SK-N-SH (cell line): ENCODE measurements around the gene AUTS2. TPM values are rescaled to one million over a fixed set of nuclear protein-coding genes. Genes with fewer than 3 reads are reported as not detected.

Experiments
- CTCF ChIA-PET: fragments of 300-600, 350-600 bp; formaldehyde crosslinking; extraction: SDS; loops from one replicate; lab custom pipeline; 2021; lab: Yijun Ruan, JAX
- POLR2A ChIA-PET: fragments of 350-600 bp; sonication (Branson Sonifier 250); formaldehyde crosslinking; extraction: SDS; loops from one replicate; lab custom pipeline; 2020; ENCODE audit warnings: antibody characterized with exemption, inconsistent platforms; lab: Yijun Ruan, JAX
- DNase-seq: peaks from one replicate; pipeline ENCODE4 v3.0.0; 2012
- H2AFZ ChIP-seq: fragments of 200-600 bp; sonication (generic); 2 replicates; pipeline ENCODE4 v1.8.1; 2016; ENCODE audit warnings: antibody characterized with exemption, mild to moderate bottlenecking, low read depth
- H3F3A ChIP-seq: fragments of 200-600 bp; sonication (generic); replicated peaks from 2 replicates; pipeline ENCODE3; 2016; ENCODE audit warnings: antibody characterized with exemption, mild to moderate bottlenecking; ENCODE audit not compliant: insufficient read depth
- H3K27ac ChIP-seq, 2 experiments: fragments of 200-500 bp in 1 of 2; fragments of 200-600 bp in 1 of 2; sonication (Bioruptor generic) in 1 of 2; sonication (generic), shearing (Covaris generic) in 1 of 2; 2 replicates each; pipeline versions ENCODE4 v1.5.1 to v1.6.1; 2014 to 2016; ENCODE audit warnings: low read depth in 2 of 2, inconsistent platforms in 1 of 2, low read length in 1 of 2, mild to moderate bottlenecking in 1 of 2, mixed read lengths in 1 of 2
- H3K27me3 ChIP-seq: fragments of 200-600 bp; sonication (generic), shearing (Covaris generic); 2 replicates; pipeline ENCODE4 v1.6.1; 2016; ENCODE audit warnings: mixed run types; ENCODE audit not compliant: insufficient read depth
- H3K36me3 ChIP-seq, 2 experiments: fragments of 200-500 bp in 1 of 2; fragments of 200-600 bp in 1 of 2; sonication (Bioruptor generic) in 1 of 2; sonication (generic) in 1 of 2; replicated peaks in 1 of 2; 2 replicates each; pipeline versions ENCODE3 to v1.5.1; 2014 to 2016; ENCODE audit warnings: low read length in 1 of 2, mild to moderate bottlenecking in 1 of 2; ENCODE audit not compliant: insufficient read depth in 2 of 2, control insufficient read depth in 1 of 2
- H3K4me1 ChIP-seq, 2 experiments: fragments of 200-500 bp in 1 of 2; fragments of 200-600 bp in 1 of 2; sonication (Bioruptor generic) in 1 of 2; sonication (generic), shearing (Covaris generic) in 1 of 2; 2 replicates each; pipeline versions ENCODE4 v1.5.1 to v1.6.1; 2014 to 2016; ENCODE audit warnings: low read depth in 1 of 2, low read length in 1 of 2, mixed run types in 1 of 2; ENCODE audit not compliant: insufficient read depth in 2 of 2, control insufficient read depth in 1 of 2
- H3K4me2 ChIP-seq: fragments of 200-600 bp; sonication (generic), shearing (Covaris generic); 2 replicates; pipeline ENCODE4 v1.6.1; 2017; ENCODE audit warnings: mixed run types
- H3K4me3 ChIP-seq, 2 experiments: fragments of 200-500 bp in 1 of 2; fragments of 200-600 bp in 1 of 2; sonication (Bioruptor generic) in 1 of 2; sonication (generic), shearing (Covaris generic) in 1 of 2; 2 replicates each; pipeline versions ENCODE4 v1.5.1 to v1.8.1; 2014 to 2016; ENCODE audit warnings: low read depth in 2 of 2, inconsistent platforms in 1 of 2, low read length in 1 of 2, mild to moderate bottlenecking in 1 of 2, mixed read lengths in 1 of 2, moderate library complexity in 1 of 2
- H3K79me2 ChIP-seq: fragments of 200-600 bp; sonication (generic); 2 replicates; pipeline ENCODE4 v1.8.1; 2017; ENCODE audit warnings: mild to moderate bottlenecking; ENCODE audit not compliant: insufficient read depth
- H3K9ac ChIP-seq: fragments of 200-600 bp; sonication (generic); 2 replicates; pipeline ENCODE4 v1.6.1; 2017; ENCODE audit warnings: mixed run types
- H3K9me2 ChIP-seq: fragments of 200-600 bp; sonication (generic); 2 replicates; pipeline ENCODE4 v1.6.1; 2017; ENCODE audit warnings: mixed run types
- H3K9me3 ChIP-seq: fragments of 200-600 bp; sonication (generic); 2 replicates; pipeline ENCODE4 v1.6.1; 2017; ENCODE audit warnings: mixed run types, mild to moderate bottlenecking, moderate library complexity
- H4K20me1 ChIP-seq: fragments of 200-600 bp; sonication (generic); 2 replicates; pipeline ENCODE4 v1.6.1; 2017; ENCODE audit warnings: mild to moderate bottlenecking, mixed run types; ENCODE audit not compliant: insufficient read depth
- CHD2 ChIP-seq: fragments of 150-350 bp; IDR thresholded peaks from 2 replicates; pipeline ENCODE4 v1.6.1; 2018; ENCODE audit warnings: low read length; ENCODE audit not compliant: partially characterized antibody
- CTCF ChIP-seq: fragments of 200-600 bp; sonication (generic); IDR thresholded peaks from 2 replicates; pipeline ENCODE4 v1.6.1; 2017; ENCODE audit warnings: antibody characterized with exemption, mild to moderate bottlenecking, moderate library complexity
- ELF1 ChIP-seq: IDR thresholded peaks from 2 replicates; pipeline ENCODE4 v1.4.0; 2012
- EZH2phosphoT487 ChIP-seq: fragments of 200-600 bp; sonication (generic); IDR thresholded peaks from 2 replicates; pipeline ENCODE4 v1.6.1; 2017; ENCODE audit warnings: low read depth, mixed run types, mild to moderate bottlenecking, antibody characterized with exemption, moderate library complexity, borderline replicate concordance
- FOSL2 ChIP-seq: IDR thresholded peaks from 2 replicates; pipeline ENCODE4 v1.4.0; 2012; ENCODE audit warnings: low read depth, mild to moderate bottlenecking, moderate library complexity, borderline replicate concordance
- FOXJ3 ChIP-seq: sonication (generic); formaldehyde crosslinking; IDR thresholded peaks from 2 replicates; pipeline ENCODE4 v1.5.1; 2020; ENCODE audit warnings: mild to moderate bottlenecking, missing genetic modification reagents
- FOXM1 ChIP-seq: IDR thresholded peaks from 2 replicates; pipeline ENCODE4 v1.4.0; 2012; ENCODE audit warnings: low read depth, mild to moderate bottlenecking
- MEF2A ChIP-seq: IDR thresholded peaks from 2 replicates; pipeline ENCODE4 v1.4.0; 2012; ENCODE audit warnings: low read depth, borderline replicate concordance
- POLR2AphosphoS5 ChIP-seq: IDR thresholded peaks from 2 replicates; pipeline ENCODE4 v1.6.1; 2012; ENCODE audit warnings: low read depth, low read length
- RAD21 ChIP-seq: IDR thresholded peaks from 2 replicates; pipeline ENCODE4 v1.6.1; 2012; ENCODE audit warnings: mild to moderate bottlenecking, low read length
- RFX5 ChIP-seq: IDR thresholded peaks from 2 replicates; pipeline ENCODE4 v1.6.1; 2012; ENCODE audit warnings: mild to moderate bottlenecking, improper control_type of control experiment, low read length
- TAF1 ChIP-seq: IDR thresholded peaks from 2 replicates; pipeline ENCODE4 v1.6.1; 2012; ENCODE audit warnings: low read depth, mild to moderate bottlenecking, low read length, moderate library complexity, borderline replicate concordance
- WGBS: methylation state at CpG from one replicate; pipeline ENCODE4 v1.1.6; 2017; ENCODE audit warnings: low lambda C conversion rate; 5-methylcytosine and 5-hydroxymethylcytosine counted together
- polyA plus RNA-seq, 3 experiments: library from polyadenylated mRNA; depleted of rRNA; stranded (reverse); fragments of >200 nt; gene quantifications; 2 replicates each; pipeline ENCODE4 v1.2.3, GENCODE V29; 2012

Gene AUTS2
- polyA plus RNA-seq, 1 of the 3 experiments (the other 2 are of a cell fraction), result 15.6 TPM

GRCh38 chr7:69912141-69912540 is 313.9 kb downstream of the AUTS2 start:
- H3K9me2 ChIP-seq, result no peaks in the 10 kb centered on the region
- WGBS, result 90% methylated on average over 3 of the region's 6 CpGs
- no peaks in the 10 kb centered on the region for H3K9me3 ChIP-seq
- TF ChIP-seq FOSL2, result no peak
- H3F3A ChIP-seq, result no peaks in the 10 kb centered on the region
- H3K9ac ChIP-seq, result no peak overlapping the region
- DNase-seq, result no peak
- peaks cover 4 to 8% of the 10 kb centered on the region in 2 experiments; a peak in 2 of 4 replicates for H3K4me1 ChIP-seq
- H3K27ac ChIP-seq, result no peak overlapping the region
- ChIA-PET POLR2A (no interaction called here), CTCF (interaction anchor here (5.1 kb wide), 1 partner anchor 20 kb away, joined by 31 read pairs; no protein-coding TSS in a partner anchor)
- no peaks in the 10 kb centered on the region for H3K36me3 ChIP-seq
- H4K20me1 ChIP-seq, result peaks cover 7% of the 10 kb centered on the region; the same call in 1 of the 2 replicates
- no peaks in the 10 kb centered on the region for H3K79me2 ChIP-seq
- H2AFZ ChIP-seq, result no peak overlapping the region
- H3K27me3 ChIP-seq, result no peaks in the 10 kb centered on the region
- no peak overlapping the region for H3K4me3 ChIP-seq
- no peak overlapping the region for H3K4me2 ChIP-seq

GRCh38 chr7:69912846-69913245 is 314.6 kb downstream of the AUTS2 start:
- H3K4me3 ChIP-seq, result no peak overlapping the region
- no peak overlapping the region for H3K9ac ChIP-seq
- peaks cover 4 to 8% of the 10 kb centered on the region in 2 experiments; a peak in 2 of 4 replicates for H3K4me1 ChIP-seq
- H3K36me3 ChIP-seq, result no peaks in the 10 kb centered on the region
- TF ChIP-seq CTCF (no peak), FOXJ3 (CRISPR knock-in tag) (no peak), EZH2phosphoT487 (no peak), FOXM1 (no peak)
- TF ChIP-seq, all 33 proteins: peak for 0
- no peaks in the 10 kb centered on the region for H3K9me2 ChIP-seq
- no peak overlapping the region for H2AFZ ChIP-seq
- H3K9me3 ChIP-seq, result no peaks in the 10 kb centered on the region
- no peak overlapping the region for H3K27ac ChIP-seq
- CTCF ChIA-PET, result interaction anchor here (5.1 kb wide), 1 partner anchor 19 kb away, joined by 31 read pairs; no protein-coding TSS in a partner anchor
- no peaks in the 10 kb centered on the region for H3K27me3 ChIP-seq
- no peaks in the 10 kb centered on the region for H3F3A ChIP-seq
- no peaks in the 10 kb centered on the region for H3K79me2 ChIP-seq
- H4K20me1 ChIP-seq, result peaks cover 9% of the 10 kb centered on the region; the same call in 1 of the 2 replicates
- DNase-seq, result no peak
- POLR2A ChIA-PET, result no interaction called here
- WGBS, result 98% methylated on average over 1 of the region's 1 CpG
- no peak overlapping the region for H3K4me2 ChIP-seq

- Histone ChIP-seq H3K27me3 (no peaks in the 10 kb centered on the region), H2AFZ (no peak overlapping the region), H3K9me3 (no peaks in the 10 kb centered on the region), H3K79me2 (0 out of 2 replicates have a peak, but pooled peaks cover 6% of the 10 kb centered on the region), H4K20me1 (peaks cover 9% of the 10 kb centered on the region; the same call in 1 of the 2 replicates), H3K9me2 (no peaks in the 10 kb centered on the region), H3K4me3 (no peak overlapping the region), H3K9ac (no peak overlapping the region), H3F3A (no peaks in the 10 kb centered on the region), H3K4me2 (no peak overlapping the region), H3K4me1 (no peaks in the 10 kb centered on the region), H3K27ac (no peak overlapping the region), H3K36me3 (no peaks in the 10 kb centered on the region)
- DNase-seq, result no peak
- WGBS, result 81% methylated on average over 4 of the region's 4 CpGs
- POLR2A ChIA-PET, result no interaction called here
- no peak for TF ChIP-seq RAD21
- no peak for TF ChIP-seq POLR2AphosphoS5
- no peak for TF ChIP-seq TAF1
- no peak for TF ChIP-seq ELF1
- no peak for TF ChIP-seq MEF2A
- TF ChIP-seq CTCF, result no peak
- no peak for TF ChIP-seq CHD2
- no peak for TF ChIP-seq RFX5
- CTCF ChIA-PET, result interaction anchor here (3.0 kb wide), 1 partner anchor 12 kb away, joined by 14 read pairs; no protein-coding TSS in a partner anchor
Measured at GRCh38 chr7:69919426-69920111, 321.3 kb downstream of the AUTS2 start.
